ENCODE measurements around the gene SEZ6L2. TPM values are rescaled to one million over a fixed set of nuclear protein-coding genes. Genes with fewer than 3 reads are reported as not detected.

Gene SEZ6L2
- total RNA-seq, 1 experiment from 2014 or later: 46.5 TPM

GRCh38 chr16:29854520-29855100, 44.7 kb downstream of the SEZ6L2 start:
- Histone ChIP-seq H3K79me2 (ENCODE audit: low read depth) (no peaks in the 10 kb centered on the region), H3K4me2 (no peak overlapping the region), H3K36me3 (ENCODE audit: low read depth) (no peaks in the 10 kb centered on the region), H3K9me3 (ENCODE audit: insufficient read depth, low read depth) (no peaks in the 10 kb centered on the region), H3F3A (ENCODE audit: insufficient read depth, low read depth) (no peaks in the 10 kb centered on the region), H4K20me1 (ENCODE audit: insufficient read depth) (no peaks in the 10 kb centered on the region), H3K9me2 (ENCODE audit: insufficient read depth) (no peaks in the 10 kb centered on the region), H2AFZ (no peak overlapping the region), H3K27me3 (ENCODE audit: insufficient read depth, low read depth) (no peaks in the 10 kb centered on the region), H3K4me1 (replicated peaks; ENCODE audit: insufficient read depth) (no peaks in the 10 kb centered on the region), H3K27ac (no peak overlapping the region), H3K4me3 (no peak overlapping the region)
- ChIA-PET CTCF (interaction anchor here (0.7 kb wide), 1 partner anchor 27 kb away, joined by 10 read pairs; no protein-coding TSS in a partner anchor), POLR2A (ENCODE audit: unreplicated experiment) (no interaction called here)
- intact Hi-C loops (cut with micrococcal nuclease; ENCODE audit: unreplicated experiment): no loop called here
- no TSS peak for BruUV-seq (replicated peaks)
- TF ChIP-seq, protein P1, sequence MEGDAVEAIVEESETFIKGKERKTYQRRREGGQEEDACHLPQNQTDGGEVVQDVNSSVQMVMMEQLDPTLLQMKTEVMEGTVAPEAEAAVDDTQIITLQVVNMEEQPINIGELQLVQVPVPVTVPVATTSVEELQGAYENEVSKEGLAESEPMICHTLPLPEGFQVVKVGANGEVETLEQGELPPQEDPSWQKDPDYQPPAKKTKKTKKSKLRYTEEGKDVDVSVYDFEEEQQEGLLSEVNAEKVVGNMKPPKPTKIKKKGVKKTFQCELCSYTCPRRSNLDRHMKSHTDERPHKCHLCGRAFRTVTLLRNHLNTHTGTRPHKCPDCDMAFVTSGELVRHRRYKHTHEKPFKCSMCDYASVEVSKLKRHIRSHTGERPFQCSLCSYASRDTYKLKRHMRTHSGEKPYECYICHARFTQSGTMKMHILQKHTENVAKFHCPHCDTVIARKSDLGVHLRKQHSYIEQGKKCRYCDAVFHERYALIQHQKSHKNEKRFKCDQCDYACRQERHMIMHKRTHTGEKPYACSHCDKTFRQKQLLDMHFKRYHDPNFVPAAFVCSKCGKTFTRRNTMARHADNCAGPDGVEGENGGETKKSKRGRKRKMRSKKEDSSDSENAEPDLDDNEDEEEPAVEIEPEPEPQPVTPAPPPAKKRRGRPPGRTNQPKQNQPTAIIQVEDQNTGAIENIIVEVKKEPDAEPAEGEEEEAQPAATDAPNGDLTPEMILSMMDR (conservative IDR thresholded peaks at IDR 0.05): no peak
- TF ChIP-seq EZH2 (IDR thresholded peaks at IDR 0.05; ENCODE audit: low read depth): no peak
- DNase-seq: no peak

GRCh38 chr16:29852654-29853053, 46.7 kb downstream of the SEZ6L2 start:
- ChIA-PET POLR2A (ENCODE audit: unreplicated experiment) (no interaction called here), CTCF (no interaction called here)
- H3K27me3 ChIP-seq (ENCODE audit: insufficient read depth, low read depth): no peaks in the 10 kb centered on the region
- no peaks in the 10 kb centered on the region for H3F3A ChIP-seq (ENCODE audit: insufficient read depth, low read depth)
- no peak overlapping the region for H3K27ac ChIP-seq
- intact Hi-C loops (cut with micrococcal nuclease; ENCODE audit: unreplicated experiment): no loop called here
- H3K4me1 ChIP-seq (replicated peaks; ENCODE audit: insufficient read depth): no peaks in the 10 kb centered on the region
- no peaks in the 10 kb centered on the region for H3K36me3 ChIP-seq (ENCODE audit: low read depth)
- no peaks in the 10 kb centered on the region for H3K79me2 ChIP-seq (ENCODE audit: low read depth)
- no peak for TF ChIP-seq EZH2 (IDR thresholded peaks at IDR 0.05; ENCODE audit: low read depth)
- TF ChIP-seq, protein P1 (conservative IDR thresholded peaks at IDR 0.05): no peak
- no peak for DNase-seq
- H3K9me2 ChIP-seq (ENCODE audit: insufficient read depth): no peaks in the 10 kb centered on the region
- H4K20me1 ChIP-seq (ENCODE audit: insufficient read depth): no peaks in the 10 kb centered on the region
- H2AFZ ChIP-seq: no peak overlapping the region
- H3K4me2 ChIP-seq: no peak overlapping the region
- BruUV-seq (replicated peaks): no TSS peak
- H3K4me3 ChIP-seq: no peak overlapping the region
- H3K9me3 ChIP-seq (ENCODE audit: insufficient read depth, low read depth): no peaks in the 10 kb centered on the region

DNA sequence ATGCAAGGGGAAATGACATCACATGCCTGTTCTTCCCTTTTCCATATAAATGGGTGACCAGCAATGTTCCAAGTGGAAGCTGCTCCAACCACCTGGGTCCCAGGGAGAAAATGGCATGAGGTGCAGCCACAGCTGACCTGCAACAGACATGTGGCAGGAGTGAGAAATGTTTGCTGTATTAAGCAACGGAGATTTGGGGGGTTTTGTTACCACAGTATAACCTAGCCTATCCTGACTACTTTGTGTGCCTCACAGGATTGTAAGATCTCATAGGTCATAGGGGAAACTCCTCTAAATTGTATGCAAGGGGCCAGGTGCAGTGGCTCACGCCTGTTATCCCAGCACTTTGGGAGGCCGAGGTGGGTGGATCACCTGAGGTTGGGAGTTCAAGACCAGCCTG, 48.4 kb downstream of the SEZ6L2 start:
- Histone ChIP-seq H3K79me2 (ENCODE audit: low read depth) (no peaks in the 10 kb centered on the region), H2AFZ (no peak overlapping the region), H3K27me3 (ENCODE audit: insufficient read depth, low read depth) (no peaks in the 10 kb centered on the region), H3K27ac (no peak overlapping the region), H3K4me1 (replicated peaks; ENCODE audit: insufficient read depth) (no peaks in the 10 kb centered on the region), H3F3A (ENCODE audit: insufficient read depth, low read depth) (no peaks in the 10 kb centered on the region; the same call in 1 of the 2 replicates), H3K4me3 (no peak overlapping the region), H3K9me2 (ENCODE audit: insufficient read depth) (no peaks in the 10 kb centered on the region), H3K9me3 (ENCODE audit: insufficient read depth, low read depth) (no peaks in the 10 kb centered on the region), H3K4me2 (no peak overlapping the region), H4K20me1 (ENCODE audit: insufficient read depth) (no peaks in the 10 kb centered on the region), H3K36me3 (ENCODE audit: low read depth) (no peaks in the 10 kb centered on the region)
- no peak for TF ChIP-seq EZH2 (IDR thresholded peaks at IDR 0.05; ENCODE audit: low read depth)
- TF ChIP-seq, protein P1 (conservative IDR thresholded peaks at IDR 0.05): no peak
- no peak for DNase-seq
- ChIA-PET CTCF (no interaction called here), POLR2A (ENCODE audit: unreplicated experiment) (interaction anchor here (0.6 to 0.7 kb wide), 2 partner anchors 151 to 759 kb away, joined by 7 to 9 read pairs; partner anchors contain the start of gene ZNF689)
- intact Hi-C loops (cut with micrococcal nuclease; ENCODE audit: unreplicated experiment): no loop called here
- BruUV-seq (replicated peaks): no TSS peak

All from PC-9 (cell line).